ENCODE data around the gene PIGW.

Gene PIGW, protein sequence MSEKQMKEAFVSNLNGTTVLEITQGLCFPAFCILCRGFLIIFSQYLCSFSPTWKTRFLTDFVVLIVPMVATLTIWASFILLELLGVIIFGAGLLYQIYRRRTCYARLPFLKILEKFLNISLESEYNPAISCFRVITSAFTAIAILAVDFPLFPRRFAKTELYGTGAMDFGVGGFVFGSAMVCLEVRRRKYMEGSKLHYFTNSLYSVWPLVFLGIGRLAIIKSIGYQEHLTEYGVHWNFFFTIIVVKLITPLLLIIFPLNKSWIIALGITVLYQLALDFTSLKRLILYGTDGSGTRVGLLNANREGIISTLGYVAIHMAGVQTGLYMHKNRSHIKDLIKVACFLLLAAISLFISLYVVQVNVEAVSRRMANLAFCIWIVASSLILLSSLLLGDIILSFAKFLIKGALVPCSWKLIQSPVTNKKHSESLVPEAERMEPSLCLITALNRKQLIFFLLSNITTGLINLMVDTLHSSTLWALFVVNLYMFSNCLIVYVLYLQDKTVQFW

DNA sequence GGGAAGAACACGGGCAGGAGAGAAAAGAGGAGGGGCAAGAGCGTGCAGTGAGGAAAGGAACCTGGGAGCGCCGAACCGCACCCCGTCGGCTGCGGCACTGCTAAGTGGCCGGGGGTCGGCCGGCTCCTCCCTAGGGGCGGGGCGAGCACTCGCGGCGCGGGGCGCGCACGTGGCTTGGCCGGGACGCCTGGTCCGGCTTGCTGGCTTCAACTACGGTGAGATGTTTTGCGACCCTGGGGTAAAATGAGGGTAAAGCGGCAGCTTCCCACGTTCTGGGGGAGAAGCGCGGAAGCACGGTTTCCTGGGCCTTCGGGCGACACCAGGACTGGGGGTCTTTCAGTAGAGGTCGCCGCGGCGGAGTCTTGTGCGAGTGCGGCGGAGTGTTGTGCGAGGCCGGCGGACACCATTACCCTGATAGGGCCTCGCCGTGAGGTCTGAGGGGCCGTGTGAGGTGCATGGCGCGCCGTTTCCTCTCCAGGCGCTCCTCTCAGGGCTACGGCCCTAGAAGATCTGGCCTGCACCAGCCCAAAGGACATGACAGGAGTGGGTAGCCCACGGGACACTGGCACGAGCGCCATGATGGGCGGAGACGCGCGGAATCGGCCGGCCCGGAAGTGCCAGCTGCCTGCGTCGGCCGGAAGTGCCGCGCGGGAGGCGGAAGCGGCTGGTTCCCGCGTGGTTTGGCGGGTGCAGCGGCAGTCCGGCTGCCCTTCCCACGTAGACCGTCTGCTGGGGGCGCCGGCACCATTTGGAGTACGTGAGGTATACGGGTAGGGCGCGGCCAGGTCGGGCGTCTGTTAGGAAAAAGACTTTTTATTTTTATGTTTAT is at the start of gene PIGW, which contains the start of gene MYO19:
PIGW (plus strand) TSS at position 148 of the 829 bp plus-strand sequence. CDS start 2,115 bp downstream, outside the sequence.
MYO19 (minus strand) TSS at position 29 of the 829 bp plus-strand sequence. CDS start 2,330 bp downstream, outside the sequence.
- peak; percentile 93 for DNase-seq

DNA sequence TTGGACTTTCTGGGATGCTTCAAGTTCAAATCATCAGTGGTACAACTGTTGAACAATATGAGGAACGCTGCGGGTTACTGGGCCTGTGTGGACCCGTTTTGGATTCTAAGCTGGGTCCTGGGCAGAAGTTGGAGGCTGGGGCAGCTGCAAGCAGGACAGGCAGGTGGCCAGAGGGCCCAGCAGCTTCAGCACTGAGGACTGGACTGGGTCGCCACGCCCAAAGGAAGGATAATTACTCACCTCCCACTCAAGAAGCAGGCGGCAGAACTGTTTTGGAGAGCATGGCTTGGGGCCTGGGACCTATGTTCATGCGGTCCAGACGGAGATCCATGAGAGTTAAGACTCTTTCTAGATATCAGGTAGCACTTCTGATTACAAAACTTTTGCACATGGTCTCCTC is 49.8 kb upstream of the PIGW start:
- DNase-seq = no peak

DNA sequence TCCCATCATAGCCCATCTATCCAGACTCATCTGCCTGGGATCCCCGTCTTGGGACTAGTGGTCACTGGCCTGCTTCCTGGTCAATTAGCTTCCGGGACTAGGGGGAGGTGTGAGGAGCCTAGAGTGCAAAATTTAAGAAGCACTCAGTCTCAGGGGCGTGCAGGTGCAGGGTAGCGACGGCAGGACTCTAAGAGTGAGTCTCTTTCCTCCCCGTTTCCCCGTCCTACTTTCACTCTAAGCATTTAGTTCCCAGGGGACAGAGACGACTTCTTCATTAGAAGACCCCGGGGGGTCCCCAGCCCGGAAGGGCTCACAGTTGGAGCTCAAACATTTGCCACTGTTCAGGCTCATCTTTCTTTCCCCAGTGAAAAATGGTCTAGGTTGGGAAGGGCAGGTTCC is 49.0 kb upstream of the PIGW start:
- DNase-seq = no peak

DNA sequence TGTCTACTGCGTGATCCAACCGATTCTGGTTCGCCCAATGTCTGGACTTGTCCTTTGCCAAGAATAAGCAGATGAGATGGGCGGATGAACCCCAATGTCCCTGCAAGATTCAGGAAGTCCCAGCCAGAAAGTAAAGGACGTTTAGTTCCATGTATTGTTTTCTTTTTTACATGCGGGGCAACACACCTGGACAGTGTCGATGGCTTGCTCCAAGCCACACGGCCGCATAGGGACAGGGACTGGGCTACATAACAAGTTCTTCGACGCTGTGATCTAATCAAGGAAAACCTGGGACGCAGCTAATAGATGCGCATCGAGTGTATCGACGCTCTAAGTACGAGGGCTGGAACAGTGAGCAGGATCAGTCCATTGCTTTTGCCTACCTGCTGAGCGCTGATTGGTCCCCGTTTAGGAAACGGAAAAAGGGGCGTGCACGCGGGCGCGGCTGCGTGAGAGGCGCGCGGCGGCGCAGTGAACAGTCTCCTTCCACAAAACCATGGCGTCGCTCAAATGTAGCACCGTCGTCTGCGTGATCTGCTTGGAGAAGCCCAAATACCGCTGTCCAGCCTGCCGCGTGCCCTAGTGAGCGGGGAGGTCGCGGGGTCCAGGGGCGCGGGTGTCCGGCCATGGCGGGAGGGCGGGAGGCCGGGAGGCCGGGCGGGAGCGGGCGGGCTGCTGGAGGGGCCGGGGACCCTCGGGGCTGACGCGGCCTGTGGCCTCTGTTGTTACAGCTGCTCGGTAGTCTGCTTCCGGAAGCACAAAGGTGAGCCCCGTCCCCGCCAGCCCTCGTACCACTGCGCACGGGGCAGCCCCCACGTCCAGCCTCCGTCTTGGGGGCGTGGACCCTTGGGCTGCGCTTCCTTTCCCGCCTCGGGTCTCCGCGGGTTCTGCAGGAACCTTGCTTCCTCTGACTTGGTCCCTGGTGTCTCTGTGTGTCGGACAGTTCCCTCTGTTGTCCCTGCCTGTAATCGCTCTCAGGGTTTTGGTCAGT is 48.3 kb upstream of the PIGW start, which contains the start of gene ZNHIT3:
ZNHIT3 (plus strand) TSS at position 478 of the 991 bp plus-strand sequence; CDS start at position 497, 19 bp downstream.
- peak; percentile 94 for DNase-seq

DNA sequence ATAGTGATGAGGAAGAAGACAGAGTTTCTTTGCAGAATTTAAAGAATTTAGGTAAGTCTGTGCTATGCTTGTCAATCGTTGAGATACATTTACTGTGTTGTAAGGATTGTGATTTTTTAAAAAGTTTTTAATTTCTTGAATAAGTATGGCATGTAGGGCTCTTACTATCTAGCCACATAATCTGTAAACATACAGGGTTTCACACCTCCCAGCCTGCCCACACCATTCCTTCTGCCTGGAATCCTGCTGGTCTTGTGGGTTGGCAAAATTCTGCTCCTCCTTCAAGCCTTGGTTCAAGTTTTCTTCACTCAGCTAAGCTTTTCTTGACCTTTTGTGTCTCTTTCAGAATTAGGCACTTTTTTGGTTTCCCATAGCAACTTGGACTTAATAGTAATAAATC is 40.8 kb upstream of the PIGW start:
- DNase-seq = no peak

DNA sequence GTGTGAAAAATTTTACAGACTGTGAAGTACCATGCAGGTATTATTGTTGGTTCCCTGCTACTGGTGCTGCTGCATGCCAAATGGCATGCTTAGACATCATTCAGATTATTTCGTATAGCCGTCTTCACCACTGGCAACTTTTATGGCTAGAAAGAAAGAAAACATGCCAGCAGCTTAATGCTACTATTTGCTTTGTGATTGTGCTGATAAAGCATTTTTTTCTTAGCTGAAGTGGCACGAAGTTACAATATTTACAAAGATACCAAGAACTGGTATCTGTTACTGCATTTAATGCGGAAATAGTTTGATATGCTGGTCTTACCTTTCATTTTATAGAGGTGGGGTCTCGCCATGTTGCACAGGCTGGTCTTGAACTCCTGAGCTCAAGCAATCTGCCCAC is 40.1 kb upstream of the PIGW start:
- no peak for DNase-seq

DNA sequence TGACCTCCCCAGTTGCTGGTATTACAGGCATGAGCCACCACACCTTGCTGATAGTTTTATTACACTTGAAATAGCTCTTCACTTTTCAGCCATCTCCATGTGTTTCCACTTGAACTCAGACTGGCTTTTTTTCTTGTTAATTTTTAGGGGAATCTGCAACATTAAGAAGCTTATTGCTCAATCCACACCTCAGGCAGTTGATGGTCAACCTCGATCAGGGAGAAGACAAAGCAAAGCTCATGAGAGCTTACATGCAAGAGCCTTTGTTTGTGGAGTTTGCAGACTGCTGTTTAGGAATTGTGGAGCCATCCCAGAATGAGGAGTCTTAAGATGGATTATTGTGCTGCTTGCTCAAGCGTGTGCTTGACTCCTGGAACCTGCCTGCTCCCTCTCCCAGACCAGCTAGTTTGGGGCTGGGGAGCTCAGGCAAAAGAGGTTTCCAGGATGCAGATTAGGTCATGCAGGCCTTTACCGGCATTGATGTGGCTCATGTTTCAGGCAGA is 39.7 kb upstream of the PIGW start:
- no peak for DNase-seq

DNA sequence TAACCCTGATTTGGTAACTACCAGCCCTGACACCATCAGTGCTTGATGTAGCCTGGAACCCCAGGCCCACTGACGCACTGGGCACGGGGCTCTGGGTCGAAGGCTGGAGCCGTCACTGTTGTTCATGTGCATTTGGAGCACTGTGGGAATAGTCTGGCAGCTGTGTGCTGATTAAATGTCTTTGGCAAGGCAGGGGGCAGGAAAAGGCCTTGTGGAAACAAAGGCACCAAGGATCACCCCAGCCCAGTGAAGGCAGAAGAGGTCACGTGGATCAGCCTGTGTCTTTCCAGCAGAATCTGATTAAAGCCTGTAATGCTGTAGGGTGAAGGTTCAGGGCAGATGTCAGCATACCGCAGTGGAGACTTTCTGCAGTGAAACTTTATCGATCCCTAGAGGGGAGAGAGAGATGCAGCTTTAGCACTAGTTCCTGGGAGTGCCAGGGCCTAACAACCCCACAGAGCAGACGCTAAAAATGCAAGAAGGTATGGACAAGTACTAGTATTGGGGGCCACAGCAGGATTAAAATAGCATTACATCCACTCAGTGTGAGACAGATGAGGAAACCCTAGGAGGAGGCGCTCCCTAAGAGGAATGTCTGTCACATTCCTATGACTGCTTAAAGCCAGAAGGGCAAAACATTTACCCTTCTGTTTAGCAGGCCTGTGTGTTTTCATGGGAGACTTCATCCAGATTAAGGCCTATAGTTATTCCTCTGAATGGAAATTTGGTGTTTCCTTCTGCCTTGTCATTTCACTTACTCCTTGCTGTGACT is 38.6 kb upstream of the PIGW start:
- no peak for DNase-seq

DNA sequence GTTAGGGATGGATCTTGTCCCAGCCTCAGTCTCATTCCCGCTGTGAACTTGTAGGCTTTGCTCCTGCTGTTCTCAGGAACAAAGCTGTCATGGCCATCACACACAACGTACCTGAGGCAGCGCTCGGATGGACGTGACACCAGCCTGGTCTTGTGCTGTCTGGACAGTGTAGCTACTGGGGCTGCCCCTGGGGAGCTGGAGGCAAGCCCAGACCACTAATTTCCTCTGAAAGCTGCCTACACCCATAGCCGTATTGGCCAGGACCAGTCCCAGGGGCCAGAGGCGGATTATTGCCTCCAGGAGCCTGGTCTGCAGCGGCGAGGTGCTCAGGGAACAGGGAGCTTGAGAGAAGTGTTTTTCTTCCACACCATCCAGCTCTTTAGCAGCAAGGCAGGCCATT is 36.6 kb upstream of the PIGW start:
- no peak for DNase-seq

DNA sequence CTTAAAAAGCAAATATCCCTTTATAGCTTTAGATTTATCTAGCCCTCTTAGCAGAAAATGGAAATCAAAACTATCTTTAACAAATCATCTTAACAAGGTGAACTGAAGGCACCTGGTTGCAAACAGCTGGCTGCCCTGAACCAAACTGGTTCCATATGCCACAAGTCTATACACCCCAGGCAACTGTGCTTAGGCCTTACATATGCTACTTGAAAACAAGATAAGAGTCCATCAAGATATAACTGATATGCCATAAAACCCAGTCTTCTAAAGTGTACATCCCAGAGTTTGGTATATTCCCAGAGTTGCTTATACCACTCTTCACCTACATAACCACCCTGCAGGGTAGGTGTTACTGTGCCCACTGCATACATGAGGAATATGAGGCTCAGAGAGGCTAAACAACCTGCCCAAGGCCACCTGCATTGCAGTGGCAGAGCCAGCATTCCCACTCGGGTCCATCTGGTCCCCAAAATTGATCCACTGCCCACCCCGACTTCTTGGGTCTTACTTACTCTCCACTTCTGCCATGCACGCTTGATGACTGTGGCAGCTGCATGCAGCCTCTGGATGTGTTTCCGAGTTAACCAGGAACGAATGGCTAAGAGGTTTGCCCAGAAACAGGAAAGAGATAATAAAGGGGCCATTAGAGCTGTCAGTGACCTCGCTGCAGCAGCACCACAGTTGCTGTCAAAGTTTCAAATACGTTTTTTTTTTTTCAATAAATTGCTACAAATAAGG is 36.1 kb upstream of the PIGW start:
- DNase-seq = no peak

DNA sequence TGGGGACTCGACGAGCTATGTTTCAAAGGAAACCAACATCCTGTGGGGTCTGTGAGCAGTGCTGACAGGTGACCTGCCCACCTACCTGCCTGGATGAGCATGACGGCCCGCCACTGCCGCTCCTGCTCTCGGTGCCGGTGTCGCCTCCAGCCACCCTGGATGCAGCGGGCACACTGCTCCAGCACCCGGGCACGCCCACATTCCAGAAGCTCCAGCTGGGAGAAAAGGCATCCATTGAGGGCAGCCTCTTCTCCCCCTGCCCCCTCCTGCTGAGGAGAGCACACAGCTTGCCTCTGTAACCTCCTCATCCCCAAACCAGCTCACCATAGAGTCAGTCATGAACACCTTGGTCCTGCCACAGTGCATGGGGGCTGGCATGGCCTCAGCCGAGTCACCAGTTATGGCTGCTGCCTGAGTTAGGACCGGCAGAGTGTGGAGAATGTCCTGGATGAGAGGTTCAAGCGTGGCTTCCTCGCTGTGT is 34.0 kb upstream of the PIGW start:
- DNase-seq = no peak

DNA sequence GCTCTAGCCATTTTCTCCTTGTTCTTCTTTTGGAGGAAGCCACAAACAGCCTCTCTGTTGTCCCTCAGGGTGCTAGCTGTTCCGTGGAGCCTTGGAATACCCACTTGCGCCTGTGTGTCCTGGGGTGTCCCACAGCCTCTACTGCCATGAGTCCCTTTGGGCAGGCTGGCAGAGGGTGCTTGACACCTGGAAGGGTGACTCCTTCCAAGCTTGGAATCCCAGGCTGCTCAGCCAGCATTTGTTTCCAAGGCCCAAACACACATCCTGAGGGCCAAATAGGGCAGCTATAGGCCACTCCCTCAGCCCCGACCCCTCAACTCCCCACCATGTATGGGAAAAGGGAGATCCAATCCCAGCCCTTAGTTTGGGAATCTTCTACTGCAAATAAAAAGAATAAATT is 33.4 kb upstream of the PIGW start:
- DNase-seq = no peak

DNA sequence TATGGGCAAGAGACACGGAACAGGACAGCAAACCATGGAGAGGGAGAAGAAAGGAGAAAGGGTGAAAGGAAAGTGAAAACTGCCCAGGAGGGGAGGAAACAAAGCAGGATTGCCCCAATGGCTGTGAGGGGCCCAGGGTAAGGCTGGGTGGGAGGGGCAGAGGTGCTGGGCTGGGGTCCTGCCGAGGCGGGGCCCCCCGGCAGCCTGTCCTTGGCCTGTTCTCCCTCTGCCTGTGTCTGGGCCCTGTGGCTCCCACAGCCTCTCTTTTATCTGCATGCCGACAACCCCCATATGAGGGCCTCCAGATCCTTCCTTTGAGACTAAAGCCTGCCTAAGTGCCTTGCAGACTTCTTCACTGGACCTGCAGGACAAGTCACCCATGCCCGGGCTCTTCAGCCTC is 32.8 kb upstream of the PIGW start:
- no peak for DNase-seq

DNA sequence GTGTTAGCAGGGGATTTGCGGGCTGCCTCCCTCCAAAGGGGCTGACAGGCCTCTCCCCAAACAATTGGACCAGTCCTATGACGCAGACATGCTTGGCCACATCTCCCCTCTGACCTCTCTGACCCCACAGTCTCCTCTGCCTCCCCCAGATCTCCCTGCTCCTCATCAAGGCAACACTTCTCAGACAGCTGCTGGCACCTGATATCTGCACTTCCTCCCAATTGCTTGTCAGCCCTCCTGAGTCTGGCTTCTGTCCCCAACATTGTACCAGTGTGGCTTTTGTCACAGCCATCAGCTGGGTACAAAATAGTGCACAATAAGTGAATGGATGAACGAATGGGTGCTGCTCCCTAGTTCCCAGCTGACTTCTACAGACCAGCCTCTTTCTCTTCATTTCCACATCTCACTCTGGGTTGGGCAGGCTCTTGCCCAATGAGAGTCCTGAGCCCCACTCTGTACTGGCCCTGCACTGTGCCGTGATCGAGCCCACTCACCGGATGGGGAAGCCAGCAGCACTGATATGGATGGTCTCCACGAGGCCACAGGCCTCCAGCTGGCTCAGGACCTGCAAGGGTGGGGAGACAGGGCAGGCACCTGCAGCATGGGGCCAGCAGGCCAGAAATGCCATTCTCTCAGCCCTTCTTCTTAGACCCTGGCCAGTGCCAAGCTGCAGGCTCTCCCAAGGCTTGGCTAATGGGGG is 31.2 kb upstream of the PIGW start:
- DNase-seq = no peak

DNA sequence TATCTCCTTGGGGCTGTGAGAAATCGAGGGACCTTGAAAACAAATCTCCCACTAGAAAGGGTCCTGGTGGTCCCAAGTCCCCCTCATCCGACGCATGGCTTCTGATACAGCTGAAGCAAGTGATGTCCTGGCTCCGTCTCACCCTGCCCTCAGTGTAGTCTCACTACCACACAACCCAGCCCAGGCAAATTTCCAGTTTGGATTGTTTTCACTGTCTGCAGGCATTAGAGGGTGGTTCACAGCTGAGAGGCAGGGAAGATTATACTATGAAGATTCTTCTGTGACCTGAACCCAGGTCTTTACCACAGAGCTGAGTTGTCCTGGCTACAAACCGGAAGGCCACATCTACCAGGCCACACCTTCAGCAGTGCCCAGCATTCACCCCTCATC is 30.6 kb upstream of the PIGW start:
- DNase-seq = no peak

DNA sequence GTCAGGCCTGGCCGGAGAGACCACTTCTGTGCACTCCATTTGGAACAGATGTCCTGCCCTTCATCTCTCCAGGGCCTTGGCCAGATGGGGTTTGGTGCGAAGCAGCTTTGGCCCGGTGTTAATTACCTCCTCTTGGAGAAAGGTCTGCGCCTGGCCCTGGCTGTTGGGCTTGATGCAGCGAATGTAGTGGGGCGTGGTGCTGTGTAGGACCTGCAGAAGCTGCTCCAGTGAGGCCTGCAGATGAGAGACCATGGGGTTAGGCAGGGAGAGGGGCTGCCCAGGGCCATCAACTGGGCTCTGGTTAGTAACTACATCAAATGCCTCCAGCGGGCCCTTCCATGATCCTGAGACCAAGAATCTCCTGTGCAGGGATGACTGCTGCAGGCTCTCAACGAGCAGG is 29.6 kb upstream of the PIGW start:
- no peak for DNase-seq

DNA sequence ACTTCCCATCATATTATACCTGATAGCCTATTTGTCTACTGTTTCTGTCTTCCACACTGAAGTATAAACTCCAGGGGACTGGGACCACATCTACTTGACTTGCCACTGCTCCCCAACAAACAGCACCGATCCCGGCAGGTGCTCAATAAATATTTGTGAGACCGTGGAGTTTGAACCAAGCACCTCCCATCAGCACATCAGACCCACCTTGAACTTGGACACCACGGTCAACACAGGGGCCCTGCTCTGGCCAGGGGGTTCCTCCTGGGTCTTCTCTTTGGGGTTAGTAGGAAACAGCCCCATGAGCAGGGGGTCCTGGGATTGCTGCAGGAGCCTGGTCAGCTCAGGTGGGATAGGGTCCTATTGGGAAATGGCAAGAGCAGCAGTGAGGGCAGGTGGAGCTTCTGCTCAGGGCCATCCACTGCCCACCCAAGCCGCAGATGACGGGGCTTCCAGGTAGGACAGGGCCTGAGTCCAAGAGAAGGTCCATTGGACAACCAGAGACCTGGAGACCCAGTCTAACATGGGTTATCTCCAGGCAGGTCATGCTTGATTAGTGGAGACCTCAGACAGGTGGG is 28.4 kb upstream of the PIGW start:
- no peak for DNase-seq

DNA sequence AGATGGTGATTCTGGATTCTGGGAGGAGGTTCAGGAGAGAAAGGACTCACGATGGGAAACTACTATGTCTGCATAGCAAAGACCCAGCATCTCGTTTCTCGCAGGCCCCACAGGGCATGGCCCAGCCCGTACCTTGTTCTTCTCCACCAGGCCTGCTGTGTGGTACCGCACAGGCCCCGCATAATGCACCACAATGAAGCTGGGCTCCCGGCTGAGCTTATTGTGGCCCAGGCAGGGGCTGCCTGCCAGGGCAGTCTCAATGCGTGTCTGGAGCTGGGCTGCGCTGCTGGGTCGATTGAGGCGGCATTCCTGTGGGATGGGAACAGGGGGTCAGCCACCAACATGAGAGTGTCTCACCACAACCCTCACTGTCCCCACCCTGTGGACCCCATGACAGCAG is 28.0 kb upstream of the PIGW start:
- DNase-seq = no peak

DNA sequence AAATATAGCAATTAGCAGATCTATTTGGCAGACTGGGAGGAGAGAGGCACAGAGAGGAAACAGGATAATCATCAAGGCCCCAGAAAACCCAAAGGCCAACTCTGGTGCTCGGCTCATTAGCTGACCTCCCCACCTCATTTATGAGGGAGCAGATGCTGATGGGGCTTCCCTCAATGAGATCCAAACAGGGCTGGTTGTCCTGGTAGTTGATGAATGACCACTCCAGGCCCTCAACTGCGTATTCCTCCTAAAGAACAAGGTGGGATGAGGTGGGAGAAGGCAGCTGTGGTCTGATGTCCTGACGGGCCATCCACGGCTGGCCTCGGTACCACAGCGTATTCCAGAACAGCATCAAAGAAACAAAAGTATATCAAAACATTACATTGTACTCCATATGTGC is 27.5 kb upstream of the PIGW start:
- no peak for DNase-seq

Data from left hindlimb (tissue), 1 donor.